HG03460 (cell line): Measurements from ENCODE around the gene SERPINI1.
"Not testable (repeated sequence)": the region's sequence is repeated elsewhere in the genome, so short reads cannot be mapped to it uniquely, and the experiment has no call there.

ENCODE experiments used
- ATAC-seq: cut with Tn5 transposase; IDR thresholded peaks from one replicate; pipeline ENCODE4 v1.9.1; 2021; ENCODE audit not compliant: unreplicated experiment

SERPINI1 gene

DNA sequence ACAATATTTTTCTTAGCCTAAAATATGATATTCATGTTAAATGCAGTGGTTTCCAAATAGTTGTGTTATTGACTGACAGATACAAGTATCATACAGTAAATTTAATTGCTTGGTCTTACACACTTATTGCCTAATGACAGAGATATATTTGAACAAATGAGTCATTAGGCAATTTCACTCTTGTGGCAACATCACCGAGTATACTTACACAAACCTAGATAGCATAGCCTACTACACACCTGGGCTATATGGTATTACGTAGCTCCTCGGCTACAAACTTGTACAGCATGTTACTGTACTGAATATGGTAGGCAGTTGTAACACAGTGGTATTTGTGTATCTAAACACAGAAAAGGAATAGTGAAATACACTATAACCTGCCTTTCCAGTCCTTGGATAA, 50.3 kb downstream of the SERPINI1 start:
- no peak for ATAC-seq

DNA sequence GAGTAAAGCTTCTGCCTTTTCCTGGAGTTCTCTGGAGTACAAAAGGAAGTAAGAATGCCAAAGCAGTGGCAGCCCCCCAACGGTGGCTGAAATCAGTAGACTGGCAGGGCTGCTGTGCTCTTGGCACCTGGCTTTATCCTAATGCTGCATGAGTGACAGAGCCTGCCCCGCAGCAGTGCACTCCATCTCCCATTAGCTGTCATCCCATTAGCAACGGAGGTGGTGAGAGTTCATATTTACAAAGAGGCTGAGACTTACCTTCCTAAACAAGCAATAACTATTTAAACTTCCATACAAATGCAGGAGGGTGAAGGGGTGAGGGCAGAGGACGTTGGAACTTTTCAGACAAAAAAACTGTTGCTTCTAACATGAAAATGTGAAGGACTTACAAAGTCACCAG, 51.9 kb downstream of the SERPINI1 start:
- no peak for ATAC-seq

- no peak for ATAC-seq
These were observed 62.9 kb downstream of the SERPINI1 start for GRCh38 chr3:167798443-167798842.

GRCh38 chr3:167808910-167809309, 73.4 kb downstream of the SERPINI1 start:
- no peak for ATAC-seq

- no peak for ATAC-seq
These were observed 74.7 kb downstream of the SERPINI1 start for GRCh38 chr3:167810236-167810635.

GRCh38 chr3:167811031-167811430, 75.5 kb downstream of the SERPINI1 start:
- ATAC-seq, result no peak

DNA sequence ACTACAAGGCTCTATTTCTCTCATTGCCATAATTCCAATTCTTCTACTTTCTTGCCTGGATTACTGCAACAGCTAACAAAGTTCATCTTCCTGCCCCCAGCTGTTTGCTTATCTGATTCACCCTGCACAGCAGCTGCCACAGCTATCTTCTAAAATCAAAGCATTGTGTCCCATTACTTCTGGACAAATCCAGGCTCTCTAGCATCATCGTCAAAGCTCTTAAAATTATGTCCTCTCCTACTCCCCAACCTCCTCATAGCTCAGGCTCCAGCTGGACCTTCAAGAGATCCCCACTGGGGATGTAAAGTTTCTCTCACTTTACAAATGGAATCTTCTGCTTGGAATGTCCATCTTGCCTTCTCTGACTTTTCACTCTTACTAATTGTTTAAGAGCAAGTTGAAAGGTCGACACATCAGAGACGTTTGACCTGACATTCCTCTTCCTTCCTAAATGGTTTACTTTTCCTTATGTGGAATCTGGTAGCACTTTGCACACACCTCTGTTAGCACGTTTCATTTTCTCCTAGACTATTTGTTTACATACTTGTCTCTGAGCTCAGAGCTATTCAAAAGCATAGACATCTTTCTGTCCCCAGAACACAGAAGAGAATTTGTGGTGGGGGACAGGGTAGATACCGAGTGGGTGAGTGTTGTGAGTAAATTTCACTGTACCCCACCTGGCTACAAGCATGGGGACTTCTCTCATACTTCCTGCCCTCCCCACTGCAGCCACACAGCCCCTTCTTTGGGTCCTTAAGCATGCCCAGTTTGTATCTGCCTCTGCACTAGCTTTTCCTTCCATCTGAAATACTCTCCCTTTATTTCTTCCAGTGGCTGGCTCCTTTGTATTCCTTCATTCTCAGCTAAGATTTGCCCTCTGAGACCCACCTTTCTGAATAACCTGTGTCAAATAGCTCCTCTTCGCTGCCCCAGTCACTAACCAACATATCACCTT, 77.9 kb downstream of the SERPINI1 start:
- ATAC-seq, result no peak

GRCh38 chr3:167814441-167814951, 79.0 kb downstream of the SERPINI1 start:
- no peak for ATAC-seq

DNA sequence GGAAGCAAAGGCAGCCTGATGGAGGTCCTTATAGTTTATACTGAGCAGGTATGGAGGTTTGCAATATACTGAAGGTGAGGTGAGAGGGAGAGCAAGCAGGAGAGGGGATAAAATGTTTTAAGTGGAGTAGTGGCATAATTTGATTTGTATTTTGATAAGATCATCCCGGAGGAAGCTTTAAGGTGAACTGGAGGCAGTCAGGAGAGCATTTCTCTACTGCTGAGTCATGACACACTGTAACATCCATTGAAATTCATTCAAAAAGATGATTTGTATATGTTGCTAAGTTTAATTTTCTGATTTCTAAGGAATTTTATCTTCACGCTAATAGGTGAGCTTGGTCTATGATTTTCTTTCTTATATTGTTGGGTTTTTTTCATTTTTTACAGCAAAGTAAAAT, 81.4 kb downstream of the SERPINI1 start:
- ATAC-seq, result no peak

DNA sequence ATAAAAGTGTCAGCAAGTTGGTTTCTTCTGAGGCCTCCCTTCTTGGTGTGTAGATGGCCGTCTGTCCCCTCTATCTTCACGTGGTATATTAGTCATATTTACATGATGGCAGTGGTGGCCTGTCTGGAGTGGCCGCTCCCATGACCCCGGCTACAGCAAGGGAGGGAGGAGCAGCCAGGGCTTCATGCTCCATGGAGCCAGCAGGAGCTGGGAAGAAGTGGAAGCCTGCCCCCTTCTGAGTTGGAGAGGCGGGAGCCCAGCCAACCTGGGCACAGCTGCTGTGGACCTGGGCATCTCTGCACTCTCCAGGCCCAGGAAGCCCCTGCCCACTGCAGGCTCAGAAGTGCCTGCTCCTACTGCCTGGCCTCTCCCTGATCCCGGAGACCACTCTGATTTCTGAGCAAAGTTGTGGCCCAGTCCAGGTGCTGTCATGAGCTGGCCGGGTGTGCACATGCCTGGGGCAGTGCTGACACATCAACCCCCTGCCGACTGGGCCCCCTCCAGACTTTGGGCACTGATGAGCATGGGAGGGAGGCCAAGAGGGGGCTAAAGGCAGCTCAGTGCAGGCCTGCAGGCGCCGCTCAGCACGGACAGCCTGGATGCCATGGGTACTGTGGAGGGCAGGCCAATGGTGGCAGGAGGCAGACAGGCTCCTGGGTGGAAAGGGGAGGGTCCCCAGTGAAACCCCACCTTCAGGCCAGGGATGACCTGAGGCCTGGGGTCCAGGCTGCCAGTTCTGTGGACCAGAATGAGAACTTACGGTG, 84.8 kb downstream of the SERPINI1 start:
- ATAC-seq, result no peak

- ATAC-seq, result no peak
These were observed 85.8 kb downstream of the SERPINI1 start for GRCh38 chr3:167821248-167821805.

DNA sequence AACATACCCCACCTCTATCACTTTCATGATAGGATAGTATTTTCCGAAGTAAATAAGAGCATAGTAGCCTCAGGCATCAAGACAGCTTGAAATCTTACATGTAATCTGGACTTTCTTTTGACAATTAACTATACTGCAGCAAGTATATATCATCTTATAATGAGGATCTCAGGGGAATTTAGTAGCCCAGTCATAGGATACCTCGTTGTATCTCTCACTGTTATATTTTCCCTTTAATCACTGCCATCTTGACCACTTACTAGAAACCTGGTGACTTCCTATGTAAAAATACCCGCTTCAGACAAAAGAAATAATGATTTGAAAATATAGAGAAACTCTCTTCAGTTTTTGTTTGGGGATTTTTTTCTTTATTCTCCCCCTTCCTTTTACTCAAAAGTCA, 88.2 kb downstream of the SERPINI1 start:
- no peak for ATAC-seq

- ATAC-seq, result not testable (repeated sequence)
These were observed 92.1 kb downstream of the SERPINI1 start for GRCh38 chr3:167827588-167827987.

- ATAC-seq, result no peak
These were observed 93.5 kb downstream of the SERPINI1 start for GRCh38 chr3:167829071-167829470.

GRCh38 chr3:167830007-167830406, 94.5 kb downstream of the SERPINI1 start:
- peak; percentile 53 for ATAC-seq

- no peak for ATAC-seq
These were observed 99.8 kb downstream of the SERPINI1 start for GRCh38 chr3:167835359-167835758.

- ATAC-seq, result no peak
These were observed 100.4 kb downstream of the SERPINI1 start for GRCh38 chr3:167835953-167836352.

DNA sequence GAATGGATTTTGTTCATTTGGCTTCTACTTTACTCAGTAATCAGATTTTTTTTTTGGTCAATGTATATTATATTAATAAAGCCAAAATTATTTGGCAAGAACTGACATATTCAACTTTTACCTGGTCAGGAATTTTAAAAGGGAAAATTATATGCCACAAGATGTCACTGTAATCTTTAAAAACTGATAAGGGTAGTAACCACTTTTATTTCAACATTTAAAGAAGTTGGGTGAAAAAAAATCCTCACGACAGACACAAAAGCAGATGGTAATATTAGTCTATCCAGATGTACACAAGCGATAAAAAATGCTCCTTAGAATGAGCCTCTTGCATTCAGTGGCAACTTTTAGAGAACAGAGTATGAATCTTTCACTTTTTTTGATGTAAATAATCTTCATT, 101.9 kb downstream of the SERPINI1 start:
- ATAC-seq, result no peak

- no peak for ATAC-seq
These were observed 104.1 kb downstream of the SERPINI1 start for GRCh38 chr3:167839460-167840134.

- ATAC-seq, result no peak
These were observed 104.7 kb downstream of the SERPINI1 start for GRCh38 chr3:167840247-167840646.

- ATAC-seq, result no peak
These were observed 108.0 kb downstream of the SERPINI1 start for GRCh38 chr3:167843481-167843880.
